ENCODE data around the gene BID.

BID gene

GRCh38 chr22:17773606-17774205, 563 bp downstream of the BID start:
- no peaks in the 10 kb centered on the region for H3K27me3 ChIP-seq (ENCODE audit: insufficient read depth, poor library complexity, severe bottlenecking)
- TF ChIP-seq SPI1 (IDR thresholded peaks at IDR 0.05; ENCODE audit: borderline replicate concordance, low read depth) (no peak), POLR2AphosphoS5 (IDR thresholded peaks at IDR 0.05; ENCODE audit: low read depth) (no peak), GABPA (IDR thresholded peaks at IDR 0.05; ENCODE audit: low read depth) (no peak), REST (IDR thresholded peaks at IDR 0.05; ENCODE audit: insufficient replicate concordance, low read depth) (no peak)
- TF ChIP-seq, protein P1, sequence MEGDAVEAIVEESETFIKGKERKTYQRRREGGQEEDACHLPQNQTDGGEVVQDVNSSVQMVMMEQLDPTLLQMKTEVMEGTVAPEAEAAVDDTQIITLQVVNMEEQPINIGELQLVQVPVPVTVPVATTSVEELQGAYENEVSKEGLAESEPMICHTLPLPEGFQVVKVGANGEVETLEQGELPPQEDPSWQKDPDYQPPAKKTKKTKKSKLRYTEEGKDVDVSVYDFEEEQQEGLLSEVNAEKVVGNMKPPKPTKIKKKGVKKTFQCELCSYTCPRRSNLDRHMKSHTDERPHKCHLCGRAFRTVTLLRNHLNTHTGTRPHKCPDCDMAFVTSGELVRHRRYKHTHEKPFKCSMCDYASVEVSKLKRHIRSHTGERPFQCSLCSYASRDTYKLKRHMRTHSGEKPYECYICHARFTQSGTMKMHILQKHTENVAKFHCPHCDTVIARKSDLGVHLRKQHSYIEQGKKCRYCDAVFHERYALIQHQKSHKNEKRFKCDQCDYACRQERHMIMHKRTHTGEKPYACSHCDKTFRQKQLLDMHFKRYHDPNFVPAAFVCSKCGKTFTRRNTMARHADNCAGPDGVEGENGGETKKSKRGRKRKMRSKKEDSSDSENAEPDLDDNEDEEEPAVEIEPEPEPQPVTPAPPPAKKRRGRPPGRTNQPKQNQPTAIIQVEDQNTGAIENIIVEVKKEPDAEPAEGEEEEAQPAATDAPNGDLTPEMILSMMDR (IDR thresholded peaks at IDR 0.05; ENCODE audit: insufficient read depth, low read length), result no peak
- H3K4me3 ChIP-seq (replicated peaks; ENCODE audit: insufficient read depth, low read length), result peak overlapping the region; percentile 91
- peak in 1 of 2 experiments; percentile 45 for DNase-seq (ENCODE audit: low read depth in 1 of 2, low spot score in 1 of 2)
- peak overlapping the region; percentile 63 for H3K27ac ChIP-seq (replicated peaks)

DNA sequence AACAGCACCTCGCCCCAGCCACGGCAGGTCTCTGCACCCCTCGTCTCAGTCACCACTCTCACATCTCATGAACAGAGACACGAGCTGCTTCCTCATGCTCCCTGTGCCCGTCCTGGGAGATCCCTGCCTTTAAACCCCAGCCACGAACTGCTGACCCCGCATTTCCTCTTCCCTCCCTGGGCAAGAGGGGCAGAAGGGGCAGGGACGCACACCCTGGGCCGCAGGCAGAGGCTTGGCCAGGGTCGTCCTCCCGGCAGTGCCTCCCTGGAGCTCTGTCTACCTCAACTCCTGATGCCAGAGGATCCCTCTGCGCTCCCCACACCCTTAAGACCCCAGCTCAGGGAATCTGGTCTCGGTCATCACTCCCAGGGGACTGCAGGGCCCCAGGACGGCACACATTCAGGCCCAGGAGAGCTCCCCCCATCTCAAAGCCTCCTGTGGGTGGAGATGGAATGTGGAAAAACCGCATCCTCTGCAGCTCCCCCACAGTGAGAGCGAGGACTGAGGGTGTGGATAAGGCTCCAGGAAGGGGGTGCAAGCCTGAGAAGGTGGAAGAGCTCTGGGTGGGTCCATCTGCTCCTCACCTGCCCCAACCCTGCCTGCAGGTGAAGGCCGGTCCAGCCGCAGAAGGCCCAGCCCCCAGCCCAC, 1.2 kb downstream of the BID start:
- Histone ChIP-seq H3K4me3 (replicated peaks; ENCODE audit: insufficient read depth, low read length) (peak overlapping the region; percentile 91), H3K27ac (replicated peaks) (peak overlapping the region; percentile 63), H3K27me3 (ENCODE audit: insufficient read depth, poor library complexity, severe bottlenecking) (no peaks in the 10 kb centered on the region)
- TF ChIP-seq GABPA (IDR thresholded peaks at IDR 0.05; ENCODE audit: low read depth) (no peak), POLR2AphosphoS5 (IDR thresholded peaks at IDR 0.05; ENCODE audit: low read depth) (no peak), SPI1 (IDR thresholded peaks at IDR 0.05; ENCODE audit: borderline replicate concordance, low read depth) (no peak), REST (IDR thresholded peaks at IDR 0.05; ENCODE audit: insufficient replicate concordance, low read depth) (no peak)
- TF ChIP-seq, protein P1 (IDR thresholded peaks at IDR 0.05; ENCODE audit: insufficient read depth, low read length), result no peak
- no peak for DNase-seq (ENCODE audit: low read depth in 1 of 2, low spot score in 1 of 2)

- Histone ChIP-seq H3K27me3 (ENCODE audit: insufficient read depth, poor library complexity, severe bottlenecking) (no peaks in the 10 kb centered on the region), H3K27ac (replicated peaks) (peak overlapping the region; percentile 38), H3K4me3 (replicated peaks; ENCODE audit: insufficient read depth, low read length) (peak overlapping the region; percentile 91)
- TF ChIP-seq GABPA (IDR thresholded peaks at IDR 0.05; ENCODE audit: low read depth) (no peak), SPI1 (IDR thresholded peaks at IDR 0.05; ENCODE audit: borderline replicate concordance, low read depth) (no peak), POLR2AphosphoS5 (IDR thresholded peaks at IDR 0.05; ENCODE audit: low read depth) (no peak), REST (IDR thresholded peaks at IDR 0.05; ENCODE audit: insufficient replicate concordance, low read depth) (no peak)
- TF ChIP-seq, protein P1 (IDR thresholded peaks at IDR 0.05; ENCODE audit: insufficient read depth, low read length), result no peak
- no peak for DNase-seq (ENCODE audit: low read depth in 1 of 2, low spot score in 1 of 2)
Observed at GRCh38 chr22:17772249-17772957, 1.9 kb downstream of the BID start.
